HTR-8/SVneo (cell line): ENCODE results near the gene RC3H2.

Source experiments
- DNase-seq: peaks from one replicate; pipeline ENCODE4 v3.0.0; 2011; ENCODE audit warnings: low spot score, mixed read lengths; ENCODE audit not compliant: insufficient read length
- FAIRE-seq: peaks from 2 replicates; lab custom pipeline; 2011; peaks lifted over from hg19 to GRCh38; lab: Jason Lieb, UNC

The RC3H2 gene, protein sequence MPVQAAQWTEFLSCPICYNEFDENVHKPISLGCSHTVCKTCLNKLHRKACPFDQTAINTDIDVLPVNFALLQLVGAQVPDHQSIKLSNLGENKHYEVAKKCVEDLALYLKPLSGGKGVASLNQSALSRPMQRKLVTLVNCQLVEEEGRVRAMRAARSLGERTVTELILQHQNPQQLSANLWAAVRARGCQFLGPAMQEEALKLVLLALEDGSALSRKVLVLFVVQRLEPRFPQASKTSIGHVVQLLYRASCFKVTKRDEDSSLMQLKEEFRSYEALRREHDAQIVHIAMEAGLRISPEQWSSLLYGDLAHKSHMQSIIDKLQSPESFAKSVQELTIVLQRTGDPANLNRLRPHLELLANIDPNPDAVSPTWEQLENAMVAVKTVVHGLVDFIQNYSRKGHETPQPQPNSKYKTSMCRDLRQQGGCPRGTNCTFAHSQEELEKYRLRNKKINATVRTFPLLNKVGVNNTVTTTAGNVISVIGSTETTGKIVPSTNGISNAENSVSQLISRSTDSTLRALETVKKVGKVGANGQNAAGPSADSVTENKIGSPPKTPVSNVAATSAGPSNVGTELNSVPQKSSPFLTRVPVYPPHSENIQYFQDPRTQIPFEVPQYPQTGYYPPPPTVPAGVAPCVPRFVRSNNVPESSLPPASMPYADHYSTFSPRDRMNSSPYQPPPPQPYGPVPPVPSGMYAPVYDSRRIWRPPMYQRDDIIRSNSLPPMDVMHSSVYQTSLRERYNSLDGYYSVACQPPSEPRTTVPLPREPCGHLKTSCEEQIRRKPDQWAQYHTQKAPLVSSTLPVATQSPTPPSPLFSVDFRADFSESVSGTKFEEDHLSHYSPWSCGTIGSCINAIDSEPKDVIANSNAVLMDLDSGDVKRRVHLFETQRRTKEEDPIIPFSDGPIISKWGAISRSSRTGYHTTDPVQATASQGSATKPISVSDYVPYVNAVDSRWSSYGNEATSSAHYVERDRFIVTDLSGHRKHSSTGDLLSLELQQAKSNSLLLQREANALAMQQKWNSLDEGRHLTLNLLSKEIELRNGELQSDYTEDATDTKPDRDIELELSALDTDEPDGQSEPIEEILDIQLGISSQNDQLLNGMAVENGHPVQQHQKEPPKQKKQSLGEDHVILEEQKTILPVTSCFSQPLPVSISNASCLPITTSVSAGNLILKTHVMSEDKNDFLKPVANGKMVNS

DNA sequence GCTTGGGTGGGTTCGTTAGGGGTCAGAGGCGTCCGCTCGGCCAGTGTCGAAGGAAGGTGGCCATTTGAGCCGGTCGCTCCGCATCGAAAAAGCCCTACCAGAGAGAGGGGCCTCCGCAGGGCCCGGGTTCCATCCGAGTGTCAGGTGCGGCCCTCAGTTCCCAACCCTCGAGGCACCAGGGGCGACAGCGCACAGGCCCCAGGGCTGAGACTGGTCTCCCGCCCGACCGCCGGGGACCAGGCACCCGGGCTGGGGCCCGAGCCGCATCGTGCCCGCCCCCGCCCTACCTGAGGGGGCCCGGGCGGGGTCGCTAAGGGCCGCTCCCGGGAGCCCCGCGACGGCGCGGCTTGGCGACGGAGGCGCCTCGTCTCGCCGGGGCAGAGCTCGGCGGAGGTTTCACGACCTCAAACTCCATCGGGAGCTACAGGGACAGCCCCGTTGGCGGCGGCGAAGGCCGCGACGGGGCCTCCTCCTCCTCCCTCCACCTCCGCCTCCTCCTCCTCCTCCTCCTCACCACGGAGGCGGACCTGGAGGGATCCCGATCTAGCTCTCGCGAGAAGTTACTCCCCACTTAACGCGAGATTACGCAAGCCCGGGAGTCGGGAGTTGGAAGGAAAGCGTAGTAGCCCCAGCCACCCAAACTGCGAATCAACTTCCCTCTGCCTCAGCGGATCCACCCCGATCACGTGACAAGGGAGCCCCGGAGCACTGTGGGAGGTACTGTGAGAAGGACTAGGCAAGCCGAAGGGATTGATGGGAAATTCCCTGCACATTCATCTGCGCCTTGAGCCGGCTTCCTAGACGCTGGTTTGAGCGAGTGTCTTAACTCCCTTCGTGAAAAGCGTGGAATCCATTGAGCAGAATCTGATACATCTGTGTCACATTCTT lies at the start of gene RC3H2:
TSS of gene RC3H2 (minus strand) at position 537 of the 888 bp plus-strand sequence. CDS start 7,850 bp downstream, outside the sequence.
- DNase-seq: peak; percentile 96
- peak; percentile 82 for FAIRE-seq

DNA sequence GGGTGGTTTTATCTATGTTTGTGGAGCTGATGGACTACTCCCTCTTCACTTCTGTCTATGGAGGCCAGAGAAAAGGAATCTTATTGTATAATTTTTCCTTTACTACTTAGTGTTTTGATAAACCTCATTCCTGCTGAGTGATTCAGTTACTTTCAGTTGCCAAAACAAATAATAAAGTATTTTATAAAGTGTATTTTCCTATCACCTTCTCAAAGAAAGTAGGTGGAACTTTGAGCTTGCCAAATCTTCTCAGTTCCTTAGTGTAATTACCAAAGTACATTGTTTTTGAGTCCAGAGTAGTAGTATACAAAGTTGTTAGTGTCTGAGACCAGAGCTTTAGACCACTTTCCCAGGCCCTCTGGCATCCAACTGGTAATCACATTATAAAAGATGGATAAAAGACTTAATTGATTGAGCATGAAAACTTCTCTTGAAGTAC lies 49.1 kb upstream of the RC3H2 start:
- no peak for FAIRE-seq
- DNase-seq: no peak

DNA sequence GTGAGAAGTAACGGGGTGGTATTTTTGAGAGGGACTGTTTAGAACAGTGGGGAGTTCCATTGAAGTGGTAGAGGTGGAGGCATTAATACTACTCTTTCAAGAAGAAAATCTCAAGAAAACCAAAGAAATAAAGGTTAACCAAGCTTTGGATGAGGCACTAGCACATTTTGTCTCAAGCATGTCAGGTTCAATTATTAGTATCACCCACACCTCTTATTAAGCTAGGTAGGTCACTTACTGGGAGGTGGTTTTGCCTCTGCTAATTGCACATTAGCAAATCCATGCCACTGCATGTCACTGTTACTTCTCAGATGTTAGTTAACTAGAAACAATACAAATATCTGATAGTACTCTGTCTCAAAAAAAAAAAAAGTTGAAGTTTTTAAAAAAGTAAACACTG lies 45.9 kb upstream of the RC3H2 start:
- FAIRE-seq (no peak), DNase-seq (no peak)

DNA sequence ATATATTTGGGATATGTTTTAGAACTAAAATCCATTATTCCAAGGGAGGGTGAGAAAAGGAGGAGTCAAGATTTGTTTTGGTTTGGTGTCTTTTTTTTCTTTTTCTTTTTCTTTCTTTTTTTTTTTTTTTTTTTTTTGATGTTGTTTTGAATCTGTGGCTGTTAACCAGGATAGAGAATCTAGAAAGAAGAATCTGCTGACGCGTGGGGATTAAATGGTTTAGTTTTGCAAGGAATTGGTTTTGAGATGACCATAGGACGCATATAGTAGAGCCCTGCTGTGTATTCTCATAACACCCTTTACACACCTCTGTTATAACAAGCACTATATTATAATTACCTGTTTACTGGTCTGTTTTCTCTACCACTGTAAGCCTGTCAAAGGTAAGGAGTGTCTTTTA lies 45.1 kb upstream of the RC3H2 start:
- FAIRE-seq: no peak
- no peak for DNase-seq

DNA sequence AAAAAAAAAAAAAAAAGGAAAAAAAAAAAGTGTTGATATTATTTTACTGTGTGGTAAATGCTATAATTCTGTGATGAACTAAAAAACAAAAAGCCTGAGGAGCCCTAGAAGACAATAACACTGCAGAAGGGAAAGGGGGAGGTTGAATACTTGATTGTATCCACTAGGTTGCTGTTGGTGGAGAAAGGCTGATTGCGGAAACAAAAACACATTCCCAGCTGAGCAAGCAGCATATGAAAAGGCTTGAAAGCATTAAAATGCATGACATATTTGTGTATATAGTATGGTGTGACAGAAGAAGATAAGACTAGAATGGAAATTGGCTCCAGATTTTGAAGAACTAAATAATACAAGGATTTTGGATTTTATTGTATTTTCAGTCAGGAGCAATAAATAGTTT lies 44.5 kb upstream of the RC3H2 start:
- FAIRE-seq (no peak), DNase-seq (no peak)

DNA sequence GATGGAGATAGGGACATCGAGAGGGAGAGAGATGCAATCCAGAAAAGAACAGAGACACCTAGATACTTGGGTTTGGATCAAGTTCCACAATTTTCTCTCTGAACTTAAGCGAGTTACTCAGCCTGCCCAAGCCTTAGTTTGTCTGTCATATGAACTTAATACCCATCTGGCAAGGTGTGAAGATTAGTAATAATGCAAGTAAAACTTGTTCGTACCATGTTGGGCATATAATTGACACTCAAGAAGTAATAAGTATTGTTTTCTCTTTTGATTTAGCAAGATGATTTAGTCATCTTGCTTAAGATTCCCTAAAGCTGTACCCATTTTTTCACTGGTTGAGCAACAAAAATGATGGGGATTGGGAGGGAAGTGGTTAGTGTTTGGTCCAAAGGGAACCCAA lies 43.2 kb upstream of the RC3H2 start:
- no peak for DNase-seq
- FAIRE-seq: no peak

DNA sequence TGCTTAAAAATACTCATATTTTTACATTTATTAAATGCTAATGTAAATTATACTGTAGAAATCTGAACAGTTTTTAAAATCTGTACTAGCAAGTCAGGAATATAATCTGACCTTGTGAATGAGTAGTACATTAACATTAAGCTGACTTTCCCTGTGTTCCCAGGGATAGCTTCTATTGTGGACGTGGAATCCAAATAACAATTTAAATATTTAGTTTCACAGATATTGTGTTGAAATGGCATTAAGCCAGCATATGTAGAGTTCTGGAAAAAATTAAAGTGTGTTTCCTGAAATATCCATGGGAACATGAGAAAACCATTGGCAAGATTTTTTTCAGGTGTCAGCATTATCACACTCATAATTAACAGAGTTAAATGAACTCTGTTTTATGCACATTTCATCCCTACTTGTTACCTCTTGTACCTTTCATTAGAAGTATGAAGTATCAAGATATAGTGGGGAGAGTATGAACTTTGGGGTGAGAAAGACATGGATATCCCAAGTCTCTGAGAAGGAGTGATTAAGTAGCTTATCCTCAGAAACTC lies 41.4 kb upstream of the RC3H2 start:
- FAIRE-seq: no peak

DNA sequence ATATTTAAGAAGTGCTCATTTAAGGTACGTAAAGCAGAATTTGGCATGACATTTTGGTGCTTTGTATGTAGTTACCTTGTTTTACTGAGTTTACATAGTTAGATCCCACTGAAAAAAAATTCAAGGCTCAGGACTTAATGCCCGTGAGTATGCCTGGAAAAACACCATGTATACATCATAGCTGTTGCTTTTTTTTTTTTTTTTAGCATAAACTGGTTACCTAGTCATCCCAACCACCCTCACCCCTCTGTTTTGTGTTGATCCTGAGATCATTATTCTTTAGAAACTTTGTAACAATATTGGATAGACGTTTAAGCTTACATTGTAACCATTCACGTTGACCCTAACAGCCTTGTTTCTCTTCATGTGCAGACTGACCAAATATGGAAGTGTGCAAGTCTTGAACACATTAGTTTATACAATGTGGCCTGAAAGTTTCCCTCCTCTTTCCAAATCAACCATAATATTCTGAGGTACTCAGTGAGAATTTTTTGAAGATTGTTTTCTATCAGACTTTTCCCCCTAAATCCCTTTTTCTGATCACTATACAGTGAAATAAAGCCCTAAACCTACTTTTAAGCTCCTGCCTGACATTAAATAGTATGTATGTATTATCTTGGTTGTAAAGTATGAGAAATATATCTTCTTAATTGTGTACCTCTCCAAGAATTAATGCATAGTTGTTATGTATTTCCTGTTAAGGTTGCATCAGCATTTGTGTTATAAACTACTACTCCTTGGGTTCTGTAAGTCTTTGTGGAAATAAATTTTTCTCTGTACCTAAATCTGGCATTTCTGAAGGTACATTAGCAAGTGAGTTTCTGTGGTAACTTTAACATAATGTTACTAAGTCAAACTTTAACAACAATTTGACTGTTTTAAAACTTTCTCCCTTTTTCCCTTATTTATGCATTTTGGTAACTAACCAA lies 40.1 kb upstream of the RC3H2 start:
- FAIRE-seq (no peak), DNase-seq (no peak)

More for the DNA sequence above, 41.4 kb upstream of the RC3H2 start:
- no peak for DNase-seq

DNA sequence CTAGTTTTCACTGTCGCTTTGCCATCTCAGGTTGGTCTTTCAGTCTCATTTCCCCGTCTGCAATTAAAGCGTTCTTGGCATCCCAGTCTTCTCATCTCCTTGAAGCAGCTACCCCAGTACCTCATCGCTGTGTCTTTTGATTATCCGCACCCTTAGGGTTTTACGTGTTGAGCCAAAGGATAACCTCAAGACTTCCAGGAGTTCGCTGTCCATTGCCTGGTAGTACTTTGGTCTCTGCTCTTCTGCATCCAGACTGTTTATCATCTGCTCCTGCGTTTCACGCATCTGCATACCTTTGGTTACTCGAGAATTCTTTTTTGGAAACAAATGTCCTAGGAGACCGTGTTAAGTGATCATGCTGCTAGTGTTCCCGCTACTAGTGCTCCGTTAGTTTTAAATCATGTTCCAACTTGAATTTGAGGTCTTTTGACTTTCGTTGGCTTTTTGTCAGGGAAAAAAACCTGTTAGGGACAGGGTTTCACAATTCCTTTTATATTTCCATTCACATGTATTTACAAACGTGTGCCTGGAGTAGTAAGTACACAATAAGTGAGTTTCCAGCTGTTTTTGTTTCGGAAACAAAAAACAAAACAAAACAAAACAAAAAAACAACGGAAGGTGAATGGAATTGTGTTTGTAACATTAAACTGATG lies 36.5 kb upstream of the RC3H2 start:
- FAIRE-seq: no peak

DNA sequence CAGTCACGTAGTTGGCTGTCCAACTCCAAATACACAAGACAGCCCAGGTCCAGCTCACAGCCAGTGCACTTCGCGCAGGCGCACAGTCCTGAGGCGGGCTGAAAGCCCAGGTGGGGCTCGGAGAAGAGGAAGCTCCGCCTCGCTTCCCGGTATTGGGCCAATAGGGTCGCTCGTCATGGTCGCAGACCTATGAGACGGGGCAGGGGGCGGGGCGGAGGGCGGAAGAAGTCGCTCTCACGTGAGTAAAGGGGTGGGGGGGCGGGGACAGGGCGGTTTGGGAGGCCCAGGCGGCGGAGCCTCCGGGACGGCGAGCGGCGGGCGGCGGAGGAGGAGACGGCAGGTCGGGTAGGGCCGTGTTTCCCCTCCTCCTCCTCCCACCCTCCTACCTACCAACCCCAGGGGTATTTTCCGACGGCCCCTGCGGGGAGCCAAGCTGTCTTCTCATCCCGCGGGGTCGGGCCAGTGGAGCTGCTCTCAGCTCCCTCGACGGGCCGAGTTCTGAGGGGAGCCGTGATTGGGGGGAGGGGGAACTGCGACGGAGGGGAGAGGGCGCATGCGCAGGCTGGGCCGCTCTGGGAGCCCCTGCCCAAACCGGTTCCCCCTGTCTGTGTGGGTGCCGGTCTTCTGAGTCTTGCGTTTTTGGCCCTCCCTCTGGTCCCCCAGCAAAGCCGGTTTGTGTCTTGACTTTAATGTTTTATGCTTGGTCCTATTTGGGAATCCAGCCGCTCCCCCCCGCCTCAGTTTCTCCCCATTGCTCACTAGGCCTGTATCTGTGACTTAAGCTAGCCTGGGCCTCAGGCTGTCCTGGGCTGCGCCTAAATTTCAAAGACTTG lies 35.8 kb upstream of the RC3H2 start, which contains the start of gene RABGAP1:
TSS of gene RABGAP1 (plus strand) at position 272 of the 833 bp plus-strand sequence. CDS start 16,040 bp downstream, outside the sequence.
- DNase-seq: peak; percentile 97
- peak; percentile 69 for FAIRE-seq

More for the DNA sequence above, 36.5 kb upstream of the RC3H2 start:
- peak; percentile 15 for DNase-seq

DNA sequence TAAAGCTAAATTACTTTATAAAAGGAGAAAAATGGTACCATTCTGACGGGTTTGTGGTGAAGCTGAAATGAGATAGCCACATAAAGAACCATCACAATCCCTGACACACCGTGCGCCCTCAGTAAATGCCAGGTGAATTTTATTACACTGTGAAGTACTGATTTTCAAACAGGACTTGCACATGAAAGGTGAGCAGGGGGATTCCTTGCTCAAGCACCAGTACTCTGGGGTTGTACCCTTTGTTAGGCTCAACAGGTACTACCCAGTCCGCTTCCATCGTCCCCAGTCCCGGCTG lies 35.2 kb upstream of the RC3H2 start:
- DNase-seq (no peak), FAIRE-seq (no peak)

DNA sequence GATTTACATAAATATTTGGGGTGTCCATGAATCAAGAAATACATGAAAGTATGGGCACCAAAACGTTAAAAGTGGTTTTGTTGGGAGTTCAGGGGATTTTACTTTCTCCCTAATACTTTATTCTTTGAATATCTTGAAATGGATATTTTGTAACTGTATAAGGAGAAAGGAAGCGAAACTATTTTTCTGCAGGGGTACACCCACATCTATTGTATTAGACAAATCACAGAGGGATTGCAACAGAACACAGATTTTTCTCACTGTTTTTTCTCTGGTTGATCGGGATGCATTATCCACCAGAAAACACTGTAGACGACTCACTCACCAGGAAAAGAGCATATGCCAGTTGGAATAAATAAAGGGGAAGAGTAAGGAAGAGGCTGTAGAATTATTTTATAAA lies 34.4 kb upstream of the RC3H2 start:
- DNase-seq (no peak), FAIRE-seq (no peak)

DNA sequence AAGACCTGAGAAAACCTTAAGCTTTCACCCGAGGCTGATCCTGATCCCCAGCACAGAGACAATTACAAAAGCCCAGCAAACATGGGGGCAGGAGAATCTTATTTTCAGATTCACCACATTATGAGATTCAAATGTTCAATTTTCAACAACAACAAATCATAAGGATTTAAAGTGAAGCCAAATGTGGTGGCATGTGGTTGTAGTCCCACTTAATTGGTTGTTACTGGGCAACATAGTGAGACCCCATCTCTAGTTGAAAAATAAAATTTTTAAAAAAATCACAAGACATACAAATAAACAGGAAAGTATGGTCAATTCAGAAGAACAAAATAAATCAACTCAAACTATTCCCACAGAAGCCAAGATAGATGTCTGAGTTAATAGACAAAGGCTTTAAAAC lies 31.7 kb upstream of the RC3H2 start:
- DNase-seq (no peak), FAIRE-seq (no peak)

DNA sequence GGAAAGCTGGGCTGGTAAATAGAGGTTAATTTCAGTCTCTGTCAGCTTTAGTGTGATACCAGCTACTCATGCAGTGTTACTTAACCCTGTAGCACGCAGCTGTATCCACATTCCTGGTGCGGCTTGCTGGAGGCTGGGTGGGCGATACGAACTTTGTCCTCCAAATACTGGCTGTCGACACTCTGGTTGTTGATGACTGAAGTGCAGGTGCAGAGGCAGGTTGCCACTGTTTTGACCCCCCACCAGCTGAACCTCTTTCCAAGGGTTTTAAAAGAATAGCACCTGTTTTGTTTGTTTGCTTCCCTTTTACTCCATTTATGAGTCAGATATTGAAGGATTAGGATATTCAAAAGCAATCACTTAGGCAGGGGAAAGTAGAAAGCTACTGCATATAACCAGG lies 31.3 kb upstream of the RC3H2 start:
- FAIRE-seq: no peak

DNA sequence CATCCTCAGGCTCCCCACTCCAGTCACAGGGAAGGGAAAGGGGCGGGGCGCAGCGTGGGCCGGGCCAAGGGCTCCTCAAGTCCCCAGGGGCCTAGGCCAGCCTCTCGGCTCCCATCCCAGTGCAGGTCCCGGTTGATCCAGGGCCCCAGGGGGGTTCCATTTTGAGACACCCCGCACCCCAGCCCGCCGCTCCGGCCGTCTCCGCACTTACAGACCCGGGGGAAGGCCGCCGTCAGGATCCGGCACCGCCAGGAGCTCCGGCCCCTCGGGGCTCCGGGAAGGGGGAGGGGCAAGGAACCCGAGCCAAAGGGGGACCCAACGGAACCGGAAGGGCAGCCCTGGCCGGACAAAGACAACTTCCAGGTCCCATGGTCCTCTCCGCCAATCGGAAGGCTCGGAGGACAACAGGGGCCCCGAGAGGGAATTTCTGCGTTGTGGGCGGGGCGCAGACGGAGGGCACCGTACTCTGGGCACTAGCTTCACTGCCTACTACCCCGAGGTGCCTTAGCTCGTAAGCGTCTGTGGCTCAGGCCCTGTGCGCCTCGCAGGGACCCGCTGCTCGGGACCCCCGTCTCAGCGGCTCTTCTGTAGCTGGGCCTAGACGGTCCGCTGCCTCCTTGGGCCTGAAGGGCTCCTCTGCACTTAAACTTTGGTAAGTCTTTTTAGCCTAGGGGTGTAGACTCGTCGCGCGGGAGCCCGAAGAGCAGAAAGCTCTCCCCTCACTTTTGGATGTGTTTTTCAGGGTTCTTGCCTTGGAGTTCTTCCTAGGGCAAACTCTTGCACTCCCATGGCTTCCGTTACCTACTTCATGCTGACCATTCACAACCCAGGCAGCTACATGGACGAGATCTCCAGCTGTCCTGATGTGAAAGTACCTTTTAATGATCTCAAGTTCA lies 26.3 kb upstream of the RC3H2 start, which contains the start of gene ZBTB26:
TSS of gene ZBTB26 (minus strand) at position 287 of the 896 bp plus-strand sequence. CDS start 11,578 bp downstream, outside the sequence.
- FAIRE-seq: no peak
- peak; percentile 95 for DNase-seq

More for the DNA sequence above, 31.3 kb upstream of the RC3H2 start:
- DNase-seq: no peak
